Neural cell (in vitro differentiated cells): ENCODE results near the gene NKAIN4.

ENCODE experiments used
- CTCF ChIP-seq: fragments of 450-650 bp; IDR thresholded peaks from 2 replicates; pipeline ENCODE4 v1.5.1; 2014; ENCODE audit warnings: antibody characterized with exemption, mild to moderate bottlenecking, moderate library complexity; ENCODE audit not compliant: poor library complexity, severe bottlenecking
- EZH2 ChIP-seq: fragments of 200-600, 300-800 bp; shearing (Covaris generic), sonication (generic); IDR thresholded peaks from 2 replicates; pipeline ENCODE4 v1.6.1; 2014; ENCODE audit warnings: antibody characterized with exemption, low read length, borderline replicate concordance, mild to moderate bottlenecking; ENCODE audit not compliant: insufficient read depth, poor library complexity, severe bottlenecking
- MXI1 ChIP-seq: fragments of 450-650 bp; conservative IDR thresholded peaks from 2 replicates; pipeline ENCODE4 v1.6.1; 2014; ENCODE audit warnings: antibody characterized with exemption, mild to moderate bottlenecking; ENCODE audit not compliant: poor library complexity, severe bottlenecking
- POLR2AphosphoS5 ChIP-seq: IDR thresholded peaks from 2 replicates; pipeline ENCODE4 v1.6.1; 2012
- RAD21 ChIP-seq: fragments of 450-650 bp; conservative IDR thresholded peaks from 2 replicates; pipeline ENCODE4 v1.6.1; 2014; ENCODE audit warnings: antibody characterized with exemption, mild to moderate bottlenecking, moderate library complexity
- REST ChIP-seq: IDR thresholded peaks from 2 replicates; pipeline ENCODE4 v1.6.1; 2012; ENCODE audit warnings: borderline replicate concordance
- TAF1 ChIP-seq: IDR thresholded peaks from 2 replicates; pipeline ENCODE4 v1.6.1; 2012; ENCODE audit warnings: low read depth

GRCh38 chr20:63248835-63249591 is 5.2 kb downstream of the NKAIN4 start:
- TF ChIP-seq RAD21 = no peak
- no peak for TF ChIP-seq CTCF
- TF ChIP-seq REST = no peak
- no peak for TF ChIP-seq EZH2
- no peak for TF ChIP-seq MXI1
- no peak for TF ChIP-seq POLR2AphosphoS5
- TF ChIP-seq TAF1 = no peak
